Measurements from ENCODE around the gene GPR39.
A peak's percentile ranks its signal among the peaks of the same experiment; 100 is the strongest.
"Not testable (repeated sequence)": the region's sequence is repeated elsewhere in the genome, so short reads cannot be mapped to it uniquely, and the experiment has no call there.

The GPR39 gene

DNA sequence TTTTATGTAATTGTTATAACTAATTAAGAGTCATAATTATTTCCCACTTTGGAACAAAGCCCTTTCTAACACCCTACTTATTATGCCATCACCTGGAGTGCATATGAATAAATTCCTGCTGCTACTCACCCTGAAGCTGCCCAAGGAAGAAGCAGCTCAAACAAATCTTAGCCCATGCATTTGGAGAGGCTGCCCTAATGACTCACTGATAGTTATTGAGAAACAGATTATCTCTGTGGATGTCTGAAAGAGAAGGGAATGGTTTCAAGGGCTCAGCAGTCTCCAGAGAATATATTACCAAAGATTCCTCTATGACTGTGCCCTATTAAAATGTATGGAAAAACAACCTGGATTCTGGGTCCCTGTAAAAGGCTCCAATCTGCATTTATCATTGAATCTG is 81.0 kb downstream of the GPR39 start:
- DNase-seq: no peak

DNA sequence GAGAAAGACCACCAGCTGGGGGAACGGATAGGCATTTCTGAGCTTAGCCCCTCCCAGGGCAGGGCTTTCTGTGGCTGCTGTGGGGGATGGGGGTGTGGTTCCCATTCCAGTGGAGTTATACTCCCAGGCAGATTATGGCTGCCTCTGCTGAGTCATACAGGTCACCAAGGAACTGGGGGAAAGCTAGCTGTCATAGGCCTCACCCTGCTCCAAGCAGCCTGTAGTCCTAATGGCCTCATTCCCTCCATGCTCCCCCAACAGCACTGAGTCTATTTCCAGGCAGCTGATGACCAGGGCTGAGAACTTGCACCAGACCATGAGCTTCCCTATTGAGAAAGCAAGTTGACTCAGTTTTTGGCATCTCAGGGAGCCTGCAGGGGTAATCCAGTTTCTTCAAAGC is 87.1 kb downstream of the GPR39 start:
- no peak for DNase-seq

DNA sequence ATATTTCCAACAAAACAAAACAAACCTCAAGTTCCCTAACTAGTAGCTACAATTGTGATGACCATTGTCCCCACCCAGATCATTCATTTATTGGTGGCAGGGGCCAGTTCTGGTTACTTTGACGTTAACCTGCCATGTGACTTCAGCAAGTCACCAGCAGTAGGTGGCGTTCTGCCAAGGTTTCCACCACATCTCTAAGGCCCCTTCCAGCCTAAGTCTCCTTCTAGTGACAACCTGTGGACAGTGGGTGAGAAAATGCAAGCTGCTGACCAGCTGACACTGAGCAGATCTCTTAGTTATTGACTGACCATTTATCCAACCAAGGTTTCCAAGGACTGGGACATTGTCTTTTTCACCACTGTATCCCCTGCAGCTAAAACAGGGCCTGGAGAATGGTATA is 98.4 kb downstream of the GPR39 start:
- no peak for DNase-seq

DNA sequence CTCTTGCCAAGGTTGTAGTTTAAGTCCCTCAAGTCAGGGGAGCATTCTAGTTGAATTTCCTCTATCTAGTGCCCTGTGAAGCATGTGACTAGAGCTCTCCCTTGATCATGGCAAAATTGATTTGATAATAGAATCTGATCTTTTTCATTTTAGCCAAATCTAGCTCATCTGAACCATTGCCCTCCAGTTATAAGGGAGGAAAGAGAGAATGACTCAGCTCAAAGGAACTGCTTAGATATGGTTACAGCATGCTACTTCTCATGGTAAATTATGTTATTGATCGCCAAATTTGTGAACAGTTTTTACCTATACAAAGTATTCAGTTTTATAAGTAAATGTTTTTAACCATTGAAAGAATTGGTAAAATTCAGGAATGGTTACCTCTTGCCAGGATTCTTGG is 100.8 kb downstream of the GPR39 start:
- no peak for DNase-seq

DNA sequence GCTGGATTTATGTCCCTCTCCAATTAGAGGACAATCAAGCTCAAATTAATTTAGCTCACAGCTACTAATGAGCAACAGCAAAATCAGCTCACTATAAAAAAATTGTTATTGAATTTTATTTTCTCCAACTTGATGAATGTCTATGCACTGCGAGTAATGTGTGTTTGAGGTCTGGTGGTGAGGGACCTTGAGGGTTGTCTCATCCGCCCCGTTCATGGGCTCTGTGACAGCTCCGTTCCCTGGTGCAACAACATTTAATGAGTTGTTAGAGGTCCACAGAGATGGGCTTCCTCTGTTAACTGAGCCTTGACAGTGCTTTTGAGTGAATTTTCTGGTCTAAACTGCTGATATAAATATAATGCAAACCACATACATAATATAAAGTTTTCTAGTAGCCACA is 101.7 kb downstream of the GPR39 start:
- DNase-seq: no peak

DNA sequence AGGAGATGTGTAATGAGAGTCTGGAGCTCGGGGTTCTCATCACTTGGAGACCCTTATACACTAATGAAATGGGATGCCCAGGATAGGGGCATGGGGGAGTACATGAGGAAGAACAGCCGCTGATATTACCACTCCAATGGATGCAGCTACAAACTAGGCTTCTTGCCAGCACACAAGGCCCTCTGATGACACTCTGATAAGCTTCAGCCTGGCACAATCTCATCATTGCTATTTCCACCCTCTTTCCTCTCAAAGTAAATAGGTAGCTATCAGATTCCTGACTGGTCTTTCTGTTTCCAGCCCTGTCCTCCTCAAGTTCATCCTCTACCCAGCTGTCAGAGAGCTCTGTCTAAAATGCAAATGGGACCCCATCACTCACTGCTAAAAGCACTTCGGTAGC is 103.0 kb downstream of the GPR39 start:
- no peak for DNase-seq

DNA sequence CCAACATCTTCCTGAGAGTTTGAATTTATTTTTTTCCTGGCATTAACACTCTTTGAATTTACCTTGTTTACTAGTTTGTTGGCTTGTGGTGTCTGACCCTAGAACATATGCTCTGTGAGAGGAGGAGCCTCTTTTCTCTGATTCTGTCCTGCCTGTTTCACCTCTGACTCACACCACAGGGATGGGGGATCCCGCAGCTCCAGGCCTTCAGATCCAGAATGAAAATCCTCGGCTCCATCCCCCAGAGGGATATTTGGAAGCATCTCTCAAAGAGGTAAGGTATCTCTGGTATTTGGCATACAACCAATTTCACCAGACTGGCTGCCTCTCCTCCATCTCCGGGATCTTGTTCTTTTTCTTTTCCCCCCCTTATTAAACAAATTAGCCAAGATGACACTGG is 104.7 kb downstream of the GPR39 start:
- DNase-seq: no peak

DNA sequence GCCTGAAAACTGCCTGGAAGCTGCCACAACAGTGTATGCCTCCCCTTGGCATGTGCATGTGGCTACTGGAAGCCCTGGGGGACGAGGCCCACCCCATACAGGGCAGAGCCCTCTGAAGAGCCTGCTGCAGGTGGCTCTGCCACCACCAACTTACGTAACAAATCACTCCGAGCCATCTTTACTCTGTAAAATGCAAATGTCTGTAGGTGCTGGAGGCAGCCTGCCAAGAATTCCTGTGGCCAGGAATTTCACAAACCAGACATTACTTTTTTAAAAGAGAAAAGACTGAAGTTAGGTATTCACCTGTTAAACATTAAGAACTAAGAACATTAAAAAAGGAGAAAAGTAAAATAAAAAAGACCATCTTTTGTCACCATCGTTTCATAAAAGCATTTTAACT is 106.3 kb downstream of the GPR39 start:
- DNase-seq: no peak

DNA sequence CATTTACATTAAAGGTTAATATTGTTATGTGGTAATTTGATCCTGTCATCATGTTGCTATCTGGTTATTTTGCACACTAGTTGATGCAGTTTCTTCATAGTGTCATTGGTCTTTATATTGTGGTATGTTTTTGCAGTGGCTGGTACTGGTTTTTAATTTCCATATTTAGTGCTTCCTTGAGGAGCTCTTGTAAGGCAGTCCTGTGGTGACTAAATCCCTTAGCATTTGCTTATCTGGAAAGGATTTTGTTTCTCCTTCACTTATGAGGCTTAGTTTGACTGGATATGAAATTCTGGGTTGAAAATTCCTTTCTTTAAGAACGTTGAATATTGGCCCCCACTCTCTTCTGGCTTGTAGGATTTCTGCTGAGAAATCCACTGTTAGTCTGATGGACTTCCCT is 120.5 kb downstream of the GPR39 start:
- not testable (repeated sequence) for DNase-seq

DNA sequence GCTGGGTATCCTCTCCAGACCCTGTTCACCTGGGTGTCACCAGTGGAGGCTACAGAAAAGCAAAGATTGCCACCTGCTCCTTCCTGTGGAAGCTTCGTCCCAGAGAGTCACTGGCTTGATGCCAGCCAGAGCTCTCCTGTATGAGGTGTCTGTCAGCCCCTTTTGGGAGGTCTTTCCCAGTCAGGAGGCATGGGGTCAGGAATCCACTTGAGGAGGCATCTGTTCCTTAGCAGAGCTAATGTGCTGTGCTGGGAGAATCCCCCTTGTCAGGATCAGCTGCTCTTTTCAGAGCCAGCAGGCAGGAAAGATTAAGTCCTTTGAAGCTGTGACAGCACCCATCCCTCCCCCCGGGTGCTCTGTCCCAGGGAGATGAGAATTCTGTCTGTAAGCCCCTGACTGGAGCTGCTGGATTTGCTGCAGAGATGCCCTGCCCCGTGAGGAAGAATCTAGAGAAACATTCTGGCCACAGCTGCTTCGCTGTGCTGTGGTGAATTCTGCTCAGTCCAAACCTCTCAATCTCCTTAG is 121.8 kb downstream of the GPR39 start:
- no peak for DNase-seq

DNA sequence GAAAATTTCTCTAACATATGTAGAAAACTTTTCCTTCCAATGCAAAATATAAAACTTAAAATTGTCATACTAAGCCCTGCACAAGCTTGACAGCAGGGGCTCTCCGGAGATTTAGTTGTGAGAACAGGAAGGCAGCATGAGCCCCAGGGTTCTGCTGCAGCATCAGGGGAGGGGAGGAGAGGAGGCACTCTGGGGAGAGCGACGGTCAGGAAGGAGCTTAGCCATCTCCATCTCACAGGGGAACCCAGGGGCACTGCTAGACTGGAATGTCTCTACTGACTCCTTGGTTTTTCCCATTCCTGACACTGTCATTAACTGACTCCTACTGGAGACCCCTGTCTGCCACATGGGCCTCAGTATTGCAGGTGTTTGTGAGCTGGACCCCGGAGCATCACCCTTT is 123.6 kb downstream of the GPR39 start:
- DNase-seq: no peak

DNA sequence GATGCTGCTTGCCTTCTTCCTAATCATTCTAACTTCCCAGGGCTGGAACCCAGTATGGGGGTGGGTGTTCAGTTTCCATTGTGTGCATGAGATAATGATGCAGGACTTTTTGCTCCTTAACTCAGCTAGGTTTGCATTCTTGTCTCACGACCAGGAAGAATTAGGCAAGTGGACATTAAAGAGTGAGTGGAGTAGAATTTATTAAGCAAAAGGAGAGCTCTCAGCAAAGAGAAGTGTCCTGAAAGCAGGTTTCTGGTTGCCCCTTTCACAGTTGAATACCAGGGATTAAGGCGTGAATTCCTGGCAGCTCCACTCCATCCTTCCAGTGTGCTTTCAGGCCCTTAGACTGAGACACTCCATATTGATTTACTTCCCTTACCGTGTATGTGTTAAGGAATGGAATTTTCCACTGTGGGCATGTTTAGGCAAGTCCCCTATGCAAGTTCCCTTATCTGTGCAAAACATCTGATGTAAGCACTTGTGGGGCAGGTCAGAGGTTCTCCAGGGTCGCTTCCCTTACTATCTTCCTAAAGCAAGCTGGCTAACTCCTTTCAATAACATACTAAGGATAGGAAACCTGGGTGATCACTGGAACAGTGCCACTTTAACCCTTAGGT is 126.5 kb downstream of the GPR39 start:
- DNase-seq: no peak

DNA sequence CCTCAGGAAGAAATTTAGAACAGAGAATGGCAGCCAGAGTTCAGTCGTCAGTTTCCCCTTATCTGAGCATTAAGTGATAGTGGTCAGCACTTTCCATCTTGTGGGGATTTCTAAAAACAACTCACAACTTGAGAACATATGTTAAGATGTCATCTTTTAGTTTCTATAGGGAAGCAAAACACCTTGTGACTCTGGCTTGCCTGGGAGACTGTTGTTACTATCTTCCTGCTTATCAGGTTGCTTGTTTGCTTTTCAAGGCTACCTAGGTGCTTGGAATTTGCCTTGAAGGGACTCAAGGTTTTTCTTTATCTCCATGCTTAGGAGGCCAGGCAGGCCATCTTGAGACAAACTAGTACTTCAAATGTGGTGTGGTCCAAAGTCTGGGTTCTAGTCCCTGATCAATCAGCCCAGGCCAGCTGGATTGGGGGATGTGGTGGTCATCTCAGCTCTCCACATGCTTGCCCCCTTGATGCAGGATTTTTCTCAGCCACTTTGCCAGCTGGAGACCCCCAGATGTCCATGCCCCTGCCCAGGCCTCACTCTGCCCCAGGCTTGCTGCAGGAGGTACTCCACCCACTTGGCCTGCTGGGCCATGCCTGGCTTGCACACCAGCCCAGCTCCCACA is 127.5 kb downstream of the GPR39 start:
- no peak for DNase-seq

DNA sequence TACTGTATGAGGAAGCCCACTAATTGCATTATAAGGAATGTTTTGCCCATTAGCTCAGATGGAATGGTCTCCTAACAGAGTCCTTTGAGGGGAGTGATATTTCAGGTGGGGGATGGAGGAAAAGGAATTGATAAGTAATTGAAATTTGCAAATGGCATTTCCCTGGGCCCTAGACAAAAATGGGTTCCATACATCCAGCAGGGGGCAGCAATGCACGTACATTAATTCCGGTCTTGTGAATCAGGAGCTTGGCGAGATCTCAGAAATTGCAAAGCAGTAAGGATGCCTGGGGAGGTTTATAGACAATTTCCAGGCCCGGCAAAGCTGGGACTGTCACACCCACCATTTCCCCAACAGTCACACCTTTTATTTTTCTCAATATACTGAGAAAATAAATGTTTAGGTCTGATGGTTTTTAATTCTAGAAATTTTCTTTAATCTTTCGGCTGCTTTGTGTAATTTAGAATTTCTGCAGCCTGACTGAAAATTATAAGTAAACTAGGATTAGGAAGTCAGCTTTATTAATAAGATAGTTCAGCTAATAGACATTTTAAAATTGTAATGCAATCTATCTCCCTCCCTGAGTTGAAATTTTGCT is 130.6 kb downstream of the GPR39 start:
- DNase-seq: peak; percentile 59

DNA sequence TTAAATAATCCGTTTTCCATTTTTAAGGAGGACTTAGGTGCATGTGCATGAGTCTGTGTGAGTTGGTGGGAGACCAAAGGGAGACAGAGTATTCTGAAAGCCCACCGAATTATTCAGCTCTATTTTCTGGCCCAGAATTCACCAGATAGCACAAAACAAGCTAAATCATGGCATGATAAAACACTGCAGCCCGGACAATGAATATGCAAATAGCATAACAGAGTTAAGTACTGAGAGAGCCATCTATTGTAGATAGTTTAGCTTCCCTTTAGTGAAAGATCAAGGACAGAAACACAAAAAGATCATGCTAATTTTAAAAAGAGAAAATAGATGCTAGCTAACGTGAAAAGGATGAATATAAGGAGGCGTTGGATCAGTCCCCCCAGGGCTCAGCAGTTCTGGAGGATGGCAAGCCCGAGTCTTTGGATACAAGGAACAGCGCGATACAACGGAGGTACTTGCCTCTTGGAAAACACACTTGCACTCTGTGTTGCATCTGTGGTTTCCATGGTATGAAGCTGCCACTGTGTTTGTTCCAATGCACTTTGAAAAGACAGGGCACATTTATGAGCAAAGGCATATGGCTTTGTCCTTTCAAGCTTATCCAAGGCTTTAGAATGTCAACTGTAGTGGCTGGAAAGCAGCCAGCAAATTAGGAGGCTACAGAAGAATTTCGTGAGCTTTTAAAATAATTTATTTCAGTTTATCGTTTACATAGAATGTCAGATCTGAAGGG is 133.5 kb downstream of the GPR39 start:
- no peak for DNase-seq

DNA sequence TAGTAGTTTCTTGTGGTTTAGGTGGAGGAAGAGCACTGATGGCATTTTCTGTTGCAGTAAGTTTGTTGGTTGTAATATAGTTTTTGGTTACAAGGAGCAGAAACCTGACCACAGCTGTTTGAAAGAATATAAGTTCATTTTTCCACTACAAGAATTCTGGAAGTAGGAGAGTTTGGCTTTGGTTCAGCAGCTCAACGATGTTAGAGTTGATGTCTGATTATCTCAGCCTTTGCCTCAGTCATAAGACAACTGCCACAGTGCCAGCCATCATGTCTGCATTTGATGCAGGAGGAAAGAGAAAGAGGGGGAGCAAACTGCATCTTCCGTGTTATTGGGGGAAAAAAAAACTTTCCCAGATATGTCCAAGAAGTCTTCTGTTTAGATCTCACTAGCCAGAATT is 134.3 kb downstream of the GPR39 start:
- DNase-seq: no peak

DNA sequence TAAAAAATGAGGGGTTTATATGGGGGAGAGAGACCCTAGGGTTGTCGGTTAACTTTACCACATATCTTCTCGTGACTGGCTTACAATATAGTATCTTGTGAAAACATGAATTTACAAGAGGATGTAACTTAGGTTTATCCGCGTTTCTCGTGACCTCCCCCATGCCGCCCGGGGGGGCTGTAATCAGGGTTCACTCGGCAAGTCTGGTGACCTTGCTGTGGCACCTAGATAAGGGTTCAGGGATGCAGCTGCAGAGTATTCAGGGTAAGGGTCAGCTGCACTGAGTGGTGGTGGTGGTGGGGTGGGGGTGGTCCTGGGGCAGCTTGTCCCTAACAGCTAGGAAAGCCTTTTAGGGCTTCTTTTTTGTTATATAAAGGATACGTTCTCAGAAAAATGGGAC is 141.1 kb downstream of the GPR39 start:
- DNase-seq: no peak

DNA sequence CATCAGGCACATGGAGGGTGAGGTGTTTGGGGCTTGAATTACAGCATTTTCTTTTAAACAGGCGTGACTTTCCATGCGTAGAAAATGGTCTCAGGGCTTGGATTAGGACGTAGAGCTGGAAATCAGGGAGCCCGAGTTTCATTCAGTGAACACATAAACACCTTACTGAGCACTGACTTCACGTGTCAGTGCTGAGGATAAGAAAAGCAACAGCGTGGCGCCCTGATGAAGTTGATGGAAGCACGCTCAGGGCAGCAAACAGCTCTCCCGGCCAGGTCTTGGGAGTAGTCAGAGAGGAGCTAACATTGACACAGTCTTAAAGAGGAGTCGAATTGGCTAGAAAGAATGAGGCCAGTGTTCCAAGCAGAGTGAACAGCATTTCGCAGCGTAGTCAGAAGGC is 142.7 kb downstream of the GPR39 start:
- DNase-seq: no peak

DNA sequence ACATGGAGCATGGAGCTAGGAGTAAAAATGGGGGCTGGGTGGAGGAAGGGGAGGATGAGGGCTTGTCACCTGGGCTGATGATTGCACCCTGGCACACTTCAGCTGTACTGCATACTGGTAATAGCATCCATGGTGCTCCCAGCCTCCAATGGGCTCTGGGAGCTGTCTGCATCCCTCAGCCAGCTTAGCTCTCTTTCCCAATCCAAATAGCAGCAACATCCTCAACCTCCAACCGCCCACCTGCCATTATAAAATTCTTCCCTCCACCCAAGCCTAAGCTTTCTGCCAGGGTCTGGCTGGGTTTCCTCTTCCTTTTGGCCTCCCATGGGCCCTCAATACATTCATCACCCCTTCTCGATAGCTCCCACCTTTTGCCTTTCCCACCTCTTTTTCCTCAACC is 143.3 kb downstream of the GPR39 start:
- DNase-seq: no peak

DNA sequence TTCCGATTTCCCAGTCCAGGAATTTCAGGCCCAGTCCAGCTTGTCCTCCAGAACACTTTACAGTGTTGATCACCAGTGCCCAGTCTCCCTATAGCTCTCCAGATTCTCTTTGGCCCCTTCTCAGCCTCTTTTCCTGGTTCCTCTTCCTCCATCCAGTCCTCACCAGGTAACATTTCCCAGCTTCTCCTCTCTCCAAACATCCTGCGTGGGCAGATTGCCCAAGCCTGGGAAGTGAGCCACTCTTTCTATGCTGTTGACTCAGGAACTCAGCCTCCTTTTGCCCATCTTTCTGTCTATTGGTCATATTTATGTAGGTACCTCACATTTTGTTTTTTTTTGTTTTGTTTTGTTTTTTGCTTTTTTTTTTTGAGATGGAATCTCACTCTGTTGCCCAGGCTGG is 144.0 kb downstream of the GPR39 start:
- no peak for DNase-seq

DNA sequence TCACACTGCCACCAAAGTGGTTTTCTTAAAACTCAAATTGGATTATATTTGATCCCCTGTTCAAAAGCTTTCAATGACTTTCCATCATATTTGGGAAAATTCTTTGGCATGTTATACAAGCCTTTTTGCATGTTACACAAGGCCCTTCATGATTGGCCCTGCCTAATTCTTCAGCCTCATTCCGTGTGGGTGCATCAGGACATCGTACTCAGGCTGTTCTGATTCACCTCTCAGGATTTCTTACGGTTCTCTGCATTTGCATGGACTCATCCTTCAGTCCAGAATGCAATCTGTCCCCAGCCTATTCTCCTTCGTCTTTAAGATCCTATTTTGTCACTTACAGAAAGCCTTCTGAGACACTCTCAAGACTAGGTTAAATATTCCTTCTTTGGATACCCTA is 145.6 kb downstream of the GPR39 start:
- DNase-seq: no peak

DNA sequence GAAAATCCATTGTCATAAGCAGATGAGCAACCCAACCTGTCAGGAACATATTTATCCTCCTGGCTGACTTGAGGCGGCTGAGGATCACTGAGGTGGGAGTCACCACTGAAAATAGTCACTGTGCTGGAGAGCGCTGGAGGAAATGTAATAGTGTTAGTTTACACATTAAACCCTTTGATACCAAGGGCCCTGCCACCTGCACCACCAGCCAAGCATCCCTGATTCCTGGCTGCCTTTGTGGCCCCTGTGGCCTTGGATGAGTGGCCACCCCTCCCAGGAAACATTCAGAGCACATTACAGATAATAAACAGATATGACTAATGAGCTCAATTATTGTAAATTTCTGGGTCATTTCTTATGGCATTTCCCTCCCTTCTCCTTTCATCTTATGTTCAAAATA is 147.5 kb downstream of the GPR39 start:
- no peak for DNase-seq

DNA sequence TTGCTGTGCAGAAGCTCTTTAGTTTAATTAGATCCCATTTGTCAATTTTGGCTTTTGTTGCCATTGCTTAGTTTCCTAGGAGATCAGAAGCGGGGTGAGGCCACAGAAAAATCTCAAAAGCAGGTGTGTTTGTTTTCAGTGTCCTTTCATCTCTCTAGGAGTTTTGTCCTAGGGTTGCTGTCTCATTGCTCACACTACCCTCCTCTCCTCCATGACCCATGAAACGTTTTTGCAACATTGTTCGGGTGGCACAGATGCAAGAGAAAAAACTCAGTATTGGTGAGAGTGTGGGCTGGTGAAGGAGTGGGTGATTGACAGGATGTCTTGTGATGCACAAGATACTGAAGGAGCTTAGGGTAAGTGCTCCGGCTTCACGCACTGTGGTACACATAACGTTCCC is 149.8 kb downstream of the GPR39 start:
- DNase-seq: no peak

DNA sequence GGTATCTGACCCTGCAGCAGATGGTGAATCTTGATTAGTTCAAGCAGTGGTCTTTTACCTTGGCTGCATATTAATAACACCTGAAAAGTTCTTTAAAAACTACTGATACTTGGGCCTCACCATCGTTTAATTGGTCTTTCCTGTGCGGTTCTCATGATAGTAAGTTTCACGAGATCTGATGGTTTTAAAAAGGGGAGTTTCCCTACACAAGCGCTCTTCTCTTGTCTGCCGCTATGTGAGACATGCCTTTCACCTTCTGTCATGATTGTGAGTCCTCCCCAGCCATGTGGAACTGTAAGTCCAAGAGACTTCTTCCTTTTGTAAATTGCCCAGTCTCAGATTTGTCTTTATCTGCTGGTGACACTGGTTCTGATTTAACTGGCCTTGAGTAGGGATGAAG is 151.1 kb downstream of the GPR39 start:
- DNase-seq: no peak

Measured in amniotic stem cell (primary cell).